Germinal center (tissue), 1 donor: ENCODE measurements around the gene UBN1.
"Not testable (repeated sequence)": the region's sequence is repeated elsewhere in the genome, so short reads cannot be mapped to it uniquely, and the experiment has no call there.

Experiments
- DNase-seq: peaks from one replicate; pipeline ENCODE4 v3.0.0; 2012; ENCODE audit warnings: mixed read lengths, low spot score

UBN1 gene

GRCh38 chr16:4909825-4910224 lies 62.5 kb downstream of the UBN1 start:
- no peak for DNase-seq

- no peak for DNase-seq
Measured at GRCh38 chr16:4910828-4911227, 63.5 kb downstream of the UBN1 start.

GRCh38 chr16:4911970-4912386 lies 64.7 kb downstream of the UBN1 start:
- DNase-seq, result no peak

- no peak for DNase-seq
Measured at GRCh38 chr16:4913130-4913773, 66.0 kb downstream of the UBN1 start.

GRCh38 chr16:4913774-4914525 lies 66.7 kb downstream of the UBN1 start:
- no peak for DNase-seq

GRCh38 chr16:4914528-4915225 lies 67.4 kb downstream of the UBN1 start:
- DNase-seq, result no peak

- DNase-seq, result no peak
Measured at GRCh38 chr16:4915226-4915761, 68.0 kb downstream of the UBN1 start.

DNA sequence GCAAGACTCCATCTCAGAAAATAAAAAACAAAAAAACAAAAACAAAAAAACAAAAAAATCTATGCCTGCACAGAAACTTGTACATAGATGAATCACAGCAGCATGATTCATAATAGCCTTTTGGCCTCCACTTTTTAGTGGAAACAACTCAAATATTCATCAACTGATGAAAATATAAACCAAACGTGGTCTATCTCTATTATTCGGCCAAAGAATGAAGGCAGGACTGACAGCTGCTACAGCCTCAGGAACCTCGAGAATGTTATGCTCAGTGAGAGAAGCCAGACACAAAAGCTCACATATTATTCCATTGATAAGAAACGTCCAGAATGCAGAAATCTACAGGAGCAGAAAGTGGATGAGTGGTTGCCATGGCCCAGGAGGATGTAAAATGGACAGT lies 69.8 kb downstream of the UBN1 start:
- DNase-seq, result no peak

GRCh38 chr16:4918781-4919251 lies 71.5 kb downstream of the UBN1 start:
- no peak for DNase-seq

- DNase-seq, result no peak
Measured at GRCh38 chr16:4920826-4921225, 73.5 kb downstream of the UBN1 start.

- DNase-seq, result no peak
Measured at GRCh38 chr16:4922721-4923342, 75.6 kb downstream of the UBN1 start.

GRCh38 chr16:4923853-4924252 lies 76.6 kb downstream of the UBN1 start:
- DNase-seq, result no peak

DNA sequence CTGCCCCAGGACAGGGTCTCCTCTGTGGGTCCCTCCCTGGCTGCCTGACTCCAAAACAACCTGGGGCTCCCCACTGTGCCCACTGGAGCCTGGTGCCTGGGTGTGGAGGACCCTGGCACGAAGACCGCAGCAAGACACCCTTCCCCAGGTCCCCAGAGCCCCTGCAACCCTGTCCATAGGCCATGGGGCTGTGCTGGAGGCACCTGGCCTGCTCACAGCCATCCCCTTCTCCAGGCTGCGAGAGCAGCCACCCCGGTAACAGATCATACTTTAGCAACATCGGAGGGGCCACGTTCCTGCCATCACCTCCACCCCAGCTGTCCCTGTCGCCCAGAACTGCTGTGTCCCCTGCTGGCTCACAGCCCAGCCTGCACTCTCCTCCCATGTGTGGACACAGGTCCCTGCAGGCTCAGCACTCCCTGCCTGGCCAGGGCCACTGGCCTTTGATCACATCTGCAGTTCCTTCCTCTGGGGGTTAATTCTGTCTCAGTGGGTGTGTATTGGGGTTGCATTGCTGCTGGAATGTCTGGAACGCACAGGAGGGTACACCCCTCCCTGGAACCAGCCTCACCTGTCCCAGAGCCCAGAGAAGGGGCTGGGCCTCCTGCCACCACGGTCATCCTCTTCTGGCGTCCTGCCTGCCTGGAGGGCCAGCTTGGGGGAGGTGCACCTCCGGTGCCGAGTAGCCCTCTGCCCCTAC lies 77.5 kb downstream of the UBN1 start:
- DNase-seq, result no peak

GRCh38 chr16:4925293-4925607 lies 78.0 kb downstream of the UBN1 start:
- DNase-seq, result no peak

DNA sequence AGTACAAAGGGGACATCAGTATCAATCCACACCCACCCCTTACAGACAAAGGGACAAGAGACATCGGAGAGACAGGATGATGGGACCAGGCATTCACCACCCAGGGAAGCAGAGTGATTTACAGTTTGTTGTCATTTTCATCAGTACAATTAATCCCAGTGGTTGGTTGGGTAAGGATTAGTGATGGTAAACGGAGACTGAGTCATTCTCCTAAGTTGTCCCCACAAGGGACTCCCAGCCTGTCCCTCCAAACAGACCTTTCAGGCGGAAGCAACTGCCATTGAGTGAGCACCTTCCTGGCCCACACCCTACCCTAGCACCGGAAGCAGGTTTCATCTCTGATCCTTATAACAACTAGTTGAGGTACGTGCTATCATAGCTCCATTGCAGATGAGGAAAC lies 78.5 kb downstream of the UBN1 start:
- no peak for DNase-seq

GRCh38 chr16:4926928-4927327 lies 79.6 kb downstream of the UBN1 start:
- no peak for DNase-seq

DNA sequence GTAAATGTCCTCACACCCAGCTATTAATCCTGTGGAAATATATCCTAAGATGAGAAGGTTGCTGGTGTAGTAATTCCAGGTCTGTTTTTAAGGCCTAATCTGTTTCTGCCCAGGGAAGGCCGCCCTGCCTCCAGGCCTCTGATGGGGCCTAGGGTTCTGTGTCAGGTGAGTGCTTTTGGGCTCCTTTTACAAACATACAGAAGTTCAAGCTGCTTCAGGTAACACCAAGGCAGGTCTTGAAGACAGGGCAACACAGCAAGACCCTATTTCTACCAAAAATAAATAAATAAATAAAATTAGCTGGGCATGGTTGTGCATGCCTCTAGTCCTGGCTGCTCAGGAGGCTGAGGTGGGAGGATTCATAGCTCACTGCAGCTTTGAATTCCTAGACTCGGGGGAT lies 80.4 kb downstream of the UBN1 start:
- no peak for DNase-seq

DNA sequence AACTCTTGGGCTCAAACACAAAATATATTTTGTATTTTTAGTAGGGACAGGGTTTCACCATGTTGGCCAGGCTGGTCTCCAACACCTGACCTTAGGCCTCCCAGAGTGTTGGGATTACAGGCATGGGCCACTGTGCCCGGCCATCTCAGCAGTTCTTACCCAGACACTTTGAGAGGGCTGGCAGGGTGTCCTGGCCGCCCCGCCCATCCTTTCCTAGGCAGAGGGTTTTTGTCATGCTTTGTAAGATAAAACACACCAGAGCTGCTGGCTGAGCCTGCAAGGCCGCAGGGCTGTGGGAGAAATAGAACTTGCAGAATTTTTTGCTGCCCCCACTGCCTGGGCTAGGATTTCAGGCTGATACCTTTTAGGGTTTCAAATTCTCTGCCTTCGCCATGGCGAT lies 80.9 kb downstream of the UBN1 start:
- DNase-seq, result no peak

GRCh38 chr16:4929619-4930018 lies 82.3 kb downstream of the UBN1 start:
- not testable (repeated sequence) for DNase-seq

- DNase-seq, result no peak
Measured at GRCh38 chr16:4931381-4931780, 84.1 kb downstream of the UBN1 start.
